C4-2B (cell line): ENCODE data around the gene IFFO2.

Experiments used
- H3K27ac ChIP-seq: fragments of 450-650 bp; 2 replicates; pipeline ENCODE4 v1.5.1; 2017
- ZFX ChIP-seq: fragments of 450-650 bp; IDR thresholded peaks from 2 replicates; pipeline ENCODE4 v1.6.1; 2017
- TF ChIP-seq, protein P1 (sequence below): fragments of 450-650 bp; conservative IDR thresholded peaks from 2 replicates; pipeline ENCODE4 v1.5.1; 2017; ENCODE audit warnings: mild to moderate bottlenecking

IFFO2 gene

GRCh38 chr1:18881164-18881563 is 75.3 kb downstream of the IFFO2 start:
- TF ChIP-seq, protein P1, sequence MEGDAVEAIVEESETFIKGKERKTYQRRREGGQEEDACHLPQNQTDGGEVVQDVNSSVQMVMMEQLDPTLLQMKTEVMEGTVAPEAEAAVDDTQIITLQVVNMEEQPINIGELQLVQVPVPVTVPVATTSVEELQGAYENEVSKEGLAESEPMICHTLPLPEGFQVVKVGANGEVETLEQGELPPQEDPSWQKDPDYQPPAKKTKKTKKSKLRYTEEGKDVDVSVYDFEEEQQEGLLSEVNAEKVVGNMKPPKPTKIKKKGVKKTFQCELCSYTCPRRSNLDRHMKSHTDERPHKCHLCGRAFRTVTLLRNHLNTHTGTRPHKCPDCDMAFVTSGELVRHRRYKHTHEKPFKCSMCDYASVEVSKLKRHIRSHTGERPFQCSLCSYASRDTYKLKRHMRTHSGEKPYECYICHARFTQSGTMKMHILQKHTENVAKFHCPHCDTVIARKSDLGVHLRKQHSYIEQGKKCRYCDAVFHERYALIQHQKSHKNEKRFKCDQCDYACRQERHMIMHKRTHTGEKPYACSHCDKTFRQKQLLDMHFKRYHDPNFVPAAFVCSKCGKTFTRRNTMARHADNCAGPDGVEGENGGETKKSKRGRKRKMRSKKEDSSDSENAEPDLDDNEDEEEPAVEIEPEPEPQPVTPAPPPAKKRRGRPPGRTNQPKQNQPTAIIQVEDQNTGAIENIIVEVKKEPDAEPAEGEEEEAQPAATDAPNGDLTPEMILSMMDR, result no peak
- no peak for TF ChIP-seq ZFX
- no peak overlapping the region for H3K27ac ChIP-seq

DNA sequence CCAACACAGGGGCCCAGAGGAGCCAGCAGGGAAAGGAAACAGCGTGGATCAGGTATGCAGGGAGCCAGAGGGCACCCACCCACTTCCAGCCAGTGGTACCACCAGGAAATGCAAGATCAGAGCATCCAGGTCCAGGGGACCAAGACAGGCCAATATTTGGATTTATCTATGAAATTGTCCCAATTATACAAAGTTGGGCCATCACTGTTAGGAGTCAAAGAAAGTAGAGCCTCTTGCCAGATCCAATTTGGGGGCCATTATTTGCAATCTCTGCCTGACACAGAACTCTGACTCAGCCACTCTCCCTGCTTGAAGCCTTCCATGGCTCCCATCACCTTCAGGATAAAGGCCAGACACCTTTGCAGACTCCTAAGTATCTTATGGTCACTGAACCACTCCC is 75.9 kb downstream of the IFFO2 start:
- TF ChIP-seq ZFX, result no peak
- TF ChIP-seq, protein P1, result no peak
- H3K27ac ChIP-seq, result no peak overlapping the region

GRCh38 chr1:18879791-18880309 is 76.6 kb downstream of the IFFO2 start:
- no peak overlapping the region for H3K27ac ChIP-seq
- TF ChIP-seq ZFX, result no peak
- TF ChIP-seq, protein P1, result no peak

DNA sequence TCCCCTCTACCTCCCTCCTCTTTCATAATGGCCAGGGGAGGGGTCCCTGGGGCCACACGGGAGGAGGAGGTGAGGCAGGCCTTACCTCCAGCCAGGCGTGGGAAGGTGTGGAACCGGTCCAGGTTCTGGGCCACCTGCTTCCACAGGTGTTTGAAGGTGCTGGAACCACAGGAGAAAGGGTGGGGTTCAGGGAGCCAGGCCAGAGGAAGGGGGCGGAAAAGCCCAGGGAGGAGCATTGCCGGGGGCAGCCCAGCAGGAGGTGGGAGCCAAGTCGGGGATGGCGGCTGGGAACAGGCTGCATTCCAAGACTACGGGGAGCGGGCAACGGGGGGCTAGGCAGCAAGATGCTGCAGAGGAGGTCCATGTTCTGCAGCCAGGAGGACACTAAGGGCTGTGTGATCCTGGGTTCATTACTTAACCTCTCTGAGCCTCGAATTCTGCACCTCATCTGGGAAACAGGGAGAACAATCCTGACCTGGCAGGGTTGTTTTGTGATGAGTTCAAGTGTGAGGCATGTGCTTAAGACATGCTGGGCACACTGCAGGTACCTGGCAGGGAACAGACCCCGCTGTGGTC is 77.2 kb downstream of the IFFO2 start:
- no peak overlapping the region for H3K27ac ChIP-seq
- TF ChIP-seq ZFX, result no peak
- TF ChIP-seq, protein P1, result no peak

DNA sequence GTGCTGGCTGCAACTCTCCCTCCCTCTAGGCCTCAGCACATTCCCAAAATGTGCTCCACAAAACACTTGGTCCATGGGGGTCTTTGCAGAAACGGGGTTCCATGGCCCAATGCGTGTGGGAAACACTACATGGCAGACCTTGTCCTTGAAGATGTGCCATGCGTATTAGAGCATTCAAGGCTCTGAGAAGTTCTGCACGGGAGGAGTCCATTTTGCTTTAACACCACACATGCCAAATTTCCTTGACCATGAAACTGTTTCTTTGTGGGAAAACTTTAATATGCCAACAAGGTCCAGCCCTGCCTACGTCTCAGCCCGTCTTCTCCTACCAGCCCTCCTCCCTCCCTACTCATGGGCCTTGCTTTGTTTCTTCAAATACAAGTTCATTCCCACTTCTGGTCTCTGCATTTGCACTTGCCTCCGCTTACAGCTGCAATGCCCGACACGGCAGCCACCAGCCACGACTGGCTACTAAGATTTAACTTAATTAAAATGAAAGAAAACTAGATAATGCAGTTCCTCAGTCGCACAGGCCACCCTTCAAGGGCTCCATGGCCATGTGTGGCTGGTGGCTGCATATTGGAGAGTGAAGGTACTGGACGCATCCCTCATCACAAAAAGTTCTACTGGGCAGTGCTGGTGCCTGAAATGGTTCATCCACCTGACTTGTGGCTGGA is 77.8 kb downstream of the IFFO2 start:
- TF ChIP-seq, protein P1, result no peak
- no peak for TF ChIP-seq ZFX
- H3K27ac ChIP-seq, result no peak overlapping the region

GRCh38 chr1:18877282-18877681 is 79.2 kb downstream of the IFFO2 start:
- no peak overlapping the region for H3K27ac ChIP-seq
- TF ChIP-seq ZFX, result no peak
- TF ChIP-seq, protein P1, result no peak

- no peak overlapping the region for H3K27ac ChIP-seq
- TF ChIP-seq, protein P1, result no peak
- TF ChIP-seq ZFX, result no peak
Observed at GRCh38 chr1:18876210-18876609, 80.3 kb downstream of the IFFO2 start.
